ENCODE data around the gene MTA3. TPM values are rescaled to one million over a fixed set of nuclear protein-coding genes. Genes with fewer than 3 reads are reported as not detected.
A peak's percentile ranks its signal among the peaks of the same experiment; 100 is the strongest.

MTA3 gene
- total RNA-seq, 1 donor from 2014 or later: 34.3 TPM

- Histone ChIP-seq H3K36me3 (no peaks in the 10 kb centered on the region), H3K27ac (no peak overlapping the region)
- peak; percentile 88 for ATAC-seq
Measured at GRCh38 chr2:42752314-42752713, 183.9 kb downstream of the MTA3 start.

GRCh38 chr2:42752816-42753813 is 184.7 kb downstream of the MTA3 start:
- no peak overlapping the region for H3K27ac ChIP-seq
- intact Hi-C loops (cut with DNase I): no loop called here
- peaks cover 15% of the 10 kb centered on the region for H3K4me1 ChIP-seq
- H3K27me3 ChIP-seq: no peaks in the 10 kb centered on the region
- DNase-seq: no peak
- no peak for TF ChIP-seq CTCF (IDR thresholded peaks at IDR 0.05)
- H3K36me3 ChIP-seq: no peaks in the 10 kb centered on the region
- H3K4me3 ChIP-seq: no peak overlapping the region
- no peaks in the 10 kb centered on the region for H3K9me3 ChIP-seq
- peak; percentile 37 for ATAC-seq

More at GRCh38 chr2:42752314-42752713, 183.9 kb downstream of the MTA3 start:
- no peak for DNase-seq
- TF ChIP-seq CTCF (IDR thresholded peaks at IDR 0.05): no peak
- Histone ChIP-seq H3K27me3 (no peaks in the 10 kb centered on the region), H3K4me1 (peaks cover 15% of the 10 kb centered on the region), H3K4me3 (no peak overlapping the region), H3K9me3 (no peaks in the 10 kb centered on the region)
- intact Hi-C loops (cut with DNase I): no loop called here

GRCh38 chr2:42754021-42754775 is 185.8 kb downstream of the MTA3 start:
- ATAC-seq: no peak
- Histone ChIP-seq H3K9me3 (no peaks in the 10 kb centered on the region), H3K36me3 (no peaks in the 10 kb centered on the region), H3K27ac (no peak overlapping the region), H3K27me3 (no peaks in the 10 kb centered on the region), H3K4me1 (peaks cover 15% of the 10 kb centered on the region), H3K4me3 (no peak overlapping the region)
- intact Hi-C loops (cut with DNase I): no loop called here
- TF ChIP-seq CTCF (IDR thresholded peaks at IDR 0.05): no peak
- no peak for DNase-seq

GRCh38 chr2:42754776-42755140 is 186.3 kb downstream of the MTA3 start:
- no peak for TF ChIP-seq CTCF (IDR thresholded peaks at IDR 0.05)
- no peaks in the 10 kb centered on the region for H3K27me3 ChIP-seq
- intact Hi-C loops (cut with DNase I): no loop called here
- no peaks in the 10 kb centered on the region for H3K9me3 ChIP-seq
- no peak for DNase-seq
- peaks cover 15% of the 10 kb centered on the region for H3K4me1 ChIP-seq
- ATAC-seq: no peak
- no peak overlapping the region for H3K4me3 ChIP-seq
- H3K27ac ChIP-seq: no peak overlapping the region
- H3K36me3 ChIP-seq: no peaks in the 10 kb centered on the region

GRCh38 chr2:42755191-42755880 is 186.9 kb downstream of the MTA3 start:
- ATAC-seq (peak; percentile 6), DNase-seq (no peak)
- no peaks in the 10 kb centered on the region for H3K27me3 ChIP-seq
- H3K27ac ChIP-seq: no peak overlapping the region
- H3K9me3 ChIP-seq: no peaks in the 10 kb centered on the region
- H3K36me3 ChIP-seq: no peaks in the 10 kb centered on the region
- H3K4me3 ChIP-seq: no peak overlapping the region
- intact Hi-C loops (cut with DNase I): no loop called here
- peaks cover 15% of the 10 kb centered on the region for H3K4me1 ChIP-seq
- no peak for TF ChIP-seq CTCF (IDR thresholded peaks at IDR 0.05)

Data from upper lobe of right lung (tissue), 1 donor.